Daoy (cell line): ENCODE data around the gene AFP. TPM values are rescaled to one million over a fixed set of nuclear protein-coding genes. Genes with fewer than 3 reads are reported as not detected.

Experiments
- DNase-seq: peaks from one replicate; pipeline ENCODE4 v3.0.0-alpha.2; 2015; ENCODE audit warnings: low read depth
- total RNA-seq: library from RNA; depleted of rRNA; stranded (reverse); fragments of >200 nt; shearing (Covaris generic); gene quantifications from 2 replicates; pipeline ENCODE4 v1.2.3, GENCODE V29; 2014; rRNA removed

The AFP gene
- total RNA-seq, 1 experiment from 2014 or later = 0.91 TPM

DNA sequence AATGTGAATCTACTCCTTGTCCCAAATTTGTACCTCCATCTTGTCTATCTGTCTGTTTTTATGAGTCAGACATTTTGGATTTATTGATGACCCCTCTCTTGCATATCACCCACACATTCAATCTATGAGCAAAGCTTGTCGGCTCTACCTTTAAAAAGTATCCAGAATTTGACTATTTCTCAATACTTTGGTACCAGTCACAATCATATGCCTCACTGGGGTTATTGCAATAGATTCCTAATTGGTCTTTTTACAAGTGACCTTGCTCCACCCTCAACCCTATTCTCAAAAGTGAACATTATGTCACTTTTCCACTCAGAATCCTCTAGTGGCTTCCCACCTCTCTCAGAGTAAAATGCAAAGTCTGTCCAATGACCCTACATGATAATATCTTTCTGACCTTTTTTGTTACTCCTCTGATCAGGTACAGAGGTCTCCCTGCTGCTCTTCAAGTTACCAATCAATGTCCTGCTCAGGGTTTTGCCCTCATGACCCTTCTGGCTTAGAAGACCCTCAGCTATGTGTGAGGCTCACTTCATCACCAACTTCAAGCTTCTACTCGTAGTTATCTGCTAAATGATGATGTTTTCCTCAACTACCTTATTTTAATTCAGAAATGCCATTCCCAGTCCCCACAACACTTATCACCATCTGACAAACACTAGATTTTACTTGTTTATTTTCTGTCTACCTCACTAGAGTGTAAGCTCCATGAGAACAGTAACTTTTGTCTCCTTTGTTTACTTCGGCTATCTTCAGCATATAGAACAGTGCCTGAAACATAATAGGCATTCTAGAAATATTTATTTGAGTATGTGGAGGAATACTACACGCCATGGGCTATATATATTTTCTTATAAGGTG, 22.4 kb downstream of the AFP start:
- DNase-seq = no peak

DNA sequence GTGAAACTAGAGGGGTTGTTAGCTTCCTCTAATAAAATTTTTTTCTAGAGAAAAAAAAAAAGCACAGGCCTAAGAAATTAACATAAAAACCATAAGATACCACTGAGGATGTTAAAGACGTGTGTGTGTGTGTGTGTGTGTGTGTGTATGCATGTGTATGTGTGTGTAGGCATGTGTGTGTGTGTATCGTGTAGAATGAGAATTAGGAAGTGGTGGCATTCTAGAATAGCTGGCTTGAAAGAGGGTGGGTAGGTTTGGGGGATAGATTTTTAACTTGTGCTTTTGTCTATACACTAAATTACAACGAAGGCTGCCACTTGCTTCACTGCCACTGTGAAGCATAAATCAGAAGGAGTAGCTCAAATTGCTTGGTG, 23.0 kb downstream of the AFP start:
- DNase-seq = no peak

DNA sequence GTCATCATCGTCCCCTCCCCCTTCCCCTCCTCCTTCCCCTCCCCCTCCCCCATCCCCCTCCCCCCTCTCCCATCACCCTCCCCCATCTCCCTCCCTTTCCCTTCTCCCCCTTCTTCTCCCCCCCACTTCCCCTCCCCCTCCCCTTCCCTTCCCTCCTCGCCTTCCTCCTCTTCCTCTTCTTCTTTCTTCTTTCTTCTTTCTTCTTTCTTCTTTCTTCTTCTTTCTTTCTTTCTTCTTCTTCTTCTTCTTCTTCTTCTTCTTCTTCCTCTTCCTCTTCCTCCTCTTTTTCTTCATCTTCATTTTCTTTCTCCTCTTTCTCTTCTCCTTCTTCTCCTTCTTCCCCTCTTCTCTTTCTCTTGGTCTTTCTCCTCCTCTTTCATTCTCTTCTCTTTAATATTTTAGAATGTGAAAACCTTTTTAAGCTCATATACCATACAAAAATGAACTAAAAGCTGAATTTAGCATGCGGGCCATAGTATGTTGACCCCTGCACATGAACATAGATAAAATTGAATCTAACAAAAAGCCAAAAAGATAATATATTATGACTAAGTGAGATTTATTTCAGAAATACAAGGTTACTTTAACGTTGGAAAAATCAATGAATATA, 25.0 kb downstream of the AFP start:
- DNase-seq = no peak

DNA sequence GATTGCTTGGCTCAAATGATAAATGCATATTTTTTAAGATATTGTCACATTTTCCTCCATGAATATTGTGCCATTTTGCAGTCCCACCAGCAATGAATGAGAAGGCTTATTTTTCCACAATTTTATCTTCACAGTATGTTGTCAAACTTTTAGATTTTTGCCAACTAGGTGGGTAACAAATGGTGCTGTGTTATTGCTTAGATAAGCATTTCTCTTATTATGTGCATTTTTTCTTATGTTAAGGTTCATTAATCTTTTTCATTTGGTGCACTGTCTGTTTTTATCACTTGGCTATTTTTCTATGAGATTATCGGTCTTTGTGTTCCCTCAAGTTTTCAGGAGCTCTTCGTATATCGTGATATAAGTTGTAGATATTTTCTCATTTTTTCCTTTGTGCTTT, 32.1 kb downstream of the AFP start:
- DNase-seq = no peak

DNA sequence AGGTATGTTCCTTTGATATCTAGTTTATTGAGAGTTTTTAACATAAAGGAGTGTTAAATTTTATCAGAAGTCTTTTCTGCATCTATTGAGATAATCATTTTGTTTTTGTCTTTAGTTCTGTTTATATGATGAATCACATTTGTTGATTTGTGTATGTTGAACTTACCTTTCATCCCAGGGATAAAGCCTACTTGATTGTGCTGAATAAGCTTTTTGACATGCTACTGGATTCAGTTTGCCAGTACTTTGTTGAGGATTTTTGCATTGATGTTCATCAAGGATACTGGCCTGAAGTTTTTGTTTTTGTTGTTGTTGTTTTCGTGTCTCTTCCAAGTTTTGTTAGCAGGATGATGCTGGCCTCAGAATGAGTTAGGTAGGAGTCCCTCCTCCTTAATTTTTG, 34.7 kb downstream of the AFP start:
- DNase-seq = no peak

DNA sequence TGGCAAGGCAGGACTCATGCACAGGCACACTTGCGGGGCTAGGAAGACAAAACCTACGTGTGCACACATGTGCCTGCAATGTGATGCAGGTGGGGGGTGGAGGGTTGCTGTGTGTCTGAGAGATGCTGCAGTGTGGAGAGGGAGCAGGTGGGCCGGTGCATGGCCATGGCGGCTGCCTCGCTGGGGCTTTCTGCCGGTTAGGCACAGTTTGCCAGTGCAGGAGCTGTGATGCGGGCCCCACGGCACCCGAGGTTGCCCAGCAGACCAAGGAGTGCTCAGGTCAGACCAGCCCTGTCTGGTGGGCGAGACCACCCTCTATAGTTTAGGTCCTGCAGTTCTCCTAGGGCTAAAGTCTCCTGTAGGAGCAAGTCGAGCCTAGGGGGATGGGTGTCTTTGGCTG, 41.2 kb downstream of the AFP start:
- no peak for DNase-seq

DNA sequence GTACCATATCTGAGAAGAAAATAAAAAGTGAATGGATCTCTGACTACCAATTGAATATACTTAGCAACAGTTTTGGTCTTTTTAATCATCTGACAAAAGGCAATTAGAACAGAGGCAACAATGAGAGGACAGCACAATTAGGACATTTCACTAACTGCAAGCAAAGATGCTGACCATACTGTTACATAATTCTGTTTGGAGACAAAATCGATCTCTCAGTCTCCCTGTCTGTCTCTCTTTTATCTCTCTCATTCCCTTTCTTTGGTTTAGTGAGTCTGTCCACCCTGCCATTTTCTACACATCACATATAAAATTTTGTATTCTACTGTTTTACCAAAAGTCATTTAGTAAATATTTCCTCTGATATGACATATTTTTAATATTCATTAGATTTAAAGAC, 43.3 kb downstream of the AFP start:
- DNase-seq = no peak

DNA sequence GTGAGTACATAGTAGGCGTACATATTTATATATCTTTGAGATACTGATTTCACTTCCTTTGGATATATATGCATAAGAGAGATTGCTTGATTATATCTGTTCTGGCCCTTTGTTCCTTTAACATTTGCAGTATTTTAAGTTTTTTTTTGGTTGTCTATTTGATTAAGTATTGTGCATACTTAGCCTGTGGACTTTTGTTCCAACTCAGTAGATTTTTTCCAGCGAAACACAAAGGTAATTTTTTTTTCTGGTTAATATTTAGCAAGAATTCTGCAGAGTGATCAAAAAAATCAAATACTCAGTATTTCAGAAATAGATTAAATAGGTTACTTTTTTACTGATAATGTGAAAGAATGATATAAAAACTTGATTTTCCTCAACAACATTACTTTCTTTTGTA, 45.3 kb downstream of the AFP start, which contains the start of gene AFM:
Gene AFM (plus strand): TSS at position 388 of the 400 bp plus-strand sequence. CDS start 31 bp downstream, outside the sequence.
- no peak for DNase-seq

DNA sequence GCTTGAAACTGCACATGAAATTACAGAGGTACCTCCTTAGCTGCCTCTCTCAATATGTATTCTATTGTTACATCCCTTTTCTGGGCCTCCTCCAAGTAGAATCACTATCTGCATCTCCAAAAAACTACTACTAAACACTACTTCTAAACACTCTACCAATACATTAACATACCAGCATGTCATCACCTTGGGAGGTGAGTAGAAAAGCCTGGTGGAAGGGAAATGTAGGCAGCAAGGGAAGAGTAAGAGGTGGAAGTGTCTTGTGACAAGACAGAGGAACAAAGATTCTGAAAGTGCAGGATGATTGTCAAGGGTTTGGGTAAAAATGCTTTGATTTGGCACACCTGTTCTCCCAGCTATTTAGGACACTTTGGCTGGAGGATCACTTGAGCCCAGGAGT, 49.1 kb downstream of the AFP start:
- no peak for DNase-seq

DNA sequence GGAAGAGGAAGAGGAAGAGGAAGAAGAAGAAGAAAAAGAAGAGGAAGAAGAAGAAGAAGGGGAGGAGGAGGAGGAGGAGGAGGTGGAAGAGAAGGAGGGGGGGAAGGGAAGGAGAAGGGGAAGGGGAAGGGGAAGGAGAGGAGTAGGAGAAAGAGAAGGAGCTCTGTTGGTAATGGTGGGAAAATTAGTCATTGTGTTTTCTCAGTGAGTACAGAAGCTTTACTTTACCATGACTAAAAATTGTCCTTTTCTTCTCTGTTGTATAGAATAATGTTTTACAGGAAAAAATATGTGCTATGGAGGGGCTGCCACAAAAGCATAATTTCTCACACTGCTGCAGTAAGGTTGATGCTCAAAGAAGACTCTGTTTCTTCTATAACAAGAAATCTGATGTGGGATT, 49.6 kb downstream of the AFP start:
- DNase-seq = no peak

DNA sequence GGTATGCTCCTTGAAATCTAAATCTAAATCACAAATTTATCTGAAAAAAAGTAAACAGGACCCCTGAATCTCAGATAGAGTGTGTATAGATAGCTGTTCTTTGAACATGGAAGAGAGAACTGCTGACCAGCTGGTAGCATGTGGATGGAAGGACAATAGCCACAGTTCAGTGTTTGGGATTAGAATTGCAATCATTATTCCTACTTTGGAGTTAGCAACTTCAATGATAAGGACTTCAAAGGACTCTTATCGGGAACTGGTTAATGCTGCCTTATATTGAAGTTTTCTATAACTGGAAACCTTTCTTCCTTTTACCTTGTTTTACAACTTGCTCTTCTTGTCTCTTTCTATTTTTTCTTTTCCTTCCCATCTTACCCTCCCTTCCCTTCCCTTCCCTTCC, 50.5 kb downstream of the AFP start:
- DNase-seq = no peak

DNA sequence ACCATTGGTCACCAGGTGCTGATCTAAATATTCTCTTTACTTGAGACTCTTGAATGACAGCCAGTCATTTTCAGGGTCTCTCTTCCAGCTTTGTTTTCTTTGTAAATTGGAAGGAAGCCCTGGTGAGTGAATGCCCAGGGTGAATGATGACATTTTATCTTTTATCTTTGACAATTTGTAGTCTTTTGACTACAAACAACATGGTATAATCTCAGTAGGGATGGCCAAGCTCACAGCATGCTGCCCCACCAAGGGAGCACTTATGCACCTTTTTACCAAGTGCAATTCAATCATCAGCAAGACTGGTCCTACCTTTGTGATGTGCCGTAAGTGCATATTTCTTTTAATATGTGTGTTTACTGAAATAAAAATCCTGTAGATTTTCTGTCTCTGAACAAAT, 51.2 kb downstream of the AFP start:
- DNase-seq = no peak

DNA sequence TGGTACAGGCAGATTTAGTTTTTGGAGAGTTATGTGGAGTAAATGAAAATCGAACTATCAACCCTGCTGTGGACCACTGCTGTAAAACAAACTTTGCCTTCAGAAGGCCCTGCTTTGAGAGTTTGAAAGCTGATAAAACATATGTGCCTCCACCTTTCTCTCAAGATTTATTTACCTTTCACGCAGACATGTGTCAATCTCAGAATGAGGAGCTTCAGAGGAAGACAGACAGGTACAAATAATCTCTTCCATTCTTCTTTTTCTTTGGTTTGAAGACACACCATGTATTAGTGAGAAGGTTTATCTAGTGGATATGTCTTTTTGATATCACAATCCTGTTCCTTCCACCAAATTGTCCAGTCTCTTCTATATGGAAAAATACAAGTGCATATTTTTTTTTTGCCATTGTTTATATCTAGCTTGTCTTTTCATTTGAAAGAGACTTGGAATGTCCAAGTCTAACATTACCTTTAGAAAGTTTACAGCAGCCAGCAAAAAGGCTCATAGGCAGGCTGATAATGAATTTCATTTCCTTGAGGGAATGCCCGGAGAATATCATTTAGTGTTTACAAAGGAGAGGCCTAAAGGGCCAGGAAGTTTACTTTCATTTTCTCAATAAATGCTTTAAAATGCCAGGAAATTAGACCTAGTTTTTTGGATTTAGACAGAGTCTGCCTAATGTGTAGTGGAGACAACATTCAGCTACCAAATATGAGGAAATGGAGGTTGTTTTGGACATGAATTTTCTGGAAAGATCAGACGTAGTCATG, 64.2 kb downstream of the AFP start:
- no peak for DNase-seq

DNA sequence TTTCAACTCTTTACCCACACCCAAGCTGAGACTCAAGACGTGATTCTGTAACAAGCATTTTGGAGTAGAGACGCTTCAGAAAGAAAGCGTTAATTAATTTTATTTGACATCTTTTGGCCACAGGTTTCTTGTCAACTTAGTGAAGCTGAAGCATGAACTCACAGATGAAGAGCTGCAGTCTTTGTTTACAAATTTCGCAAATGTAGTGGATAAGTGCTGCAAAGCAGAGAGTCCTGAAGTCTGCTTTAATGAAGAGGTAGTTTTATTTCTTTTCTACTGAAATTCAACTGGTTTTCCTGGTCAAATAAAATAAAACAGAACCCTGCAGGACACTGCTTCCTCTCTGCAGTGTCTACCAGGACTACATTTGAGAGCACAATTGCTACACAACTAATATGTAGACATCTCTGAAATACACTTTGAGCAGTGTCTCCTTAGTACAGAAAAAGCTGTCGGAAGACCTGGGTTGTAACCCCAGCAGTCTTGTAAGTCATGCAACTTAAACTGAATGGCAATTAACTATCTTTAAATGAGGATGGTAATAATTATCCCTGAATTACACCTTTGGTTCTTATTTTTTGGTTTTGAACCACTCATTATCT, 65.7 kb downstream of the AFP start:
- DNase-seq = no peak

DNA sequence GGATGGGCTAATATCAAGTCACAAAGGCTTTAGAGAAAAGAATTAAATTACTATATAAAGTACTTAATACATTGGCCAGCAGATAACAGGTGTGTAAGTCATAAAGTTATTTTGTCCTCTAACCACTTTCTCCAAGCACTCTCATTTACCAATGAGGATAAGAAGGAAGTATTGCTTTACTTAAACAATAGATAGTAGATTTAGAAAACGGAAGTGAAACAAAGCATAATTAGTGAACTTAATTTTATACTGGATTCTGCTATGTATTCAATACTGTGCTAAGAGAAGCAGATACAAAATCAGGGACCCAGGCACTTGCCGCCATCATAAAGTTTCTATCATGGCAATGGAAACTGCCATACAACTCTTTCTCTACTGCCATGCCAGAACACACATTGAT, 69.5 kb downstream of the AFP start:
- DNase-seq = no peak

Other genes with a start within 250 kb of the AFP start
- gene ANKRD17, start 177.4 kb upstream of the AFP start, total RNA-seq = 19.0 and 22.0 TPM in 2 replicates
- not detected in 2 replicates for gene ALB, start 31.9 kb upstream of the AFP start, total RNA-seq
- not detected in 2 replicates for gene AFM, start 45.5 kb downstream of the AFP start, total RNA-seq
- not detected in 2 replicates for gene RASSF6, start 184.2 kb downstream of the AFP start, total RNA-seq